ENCODE measurements around the gene RPTOR.

DNA sequence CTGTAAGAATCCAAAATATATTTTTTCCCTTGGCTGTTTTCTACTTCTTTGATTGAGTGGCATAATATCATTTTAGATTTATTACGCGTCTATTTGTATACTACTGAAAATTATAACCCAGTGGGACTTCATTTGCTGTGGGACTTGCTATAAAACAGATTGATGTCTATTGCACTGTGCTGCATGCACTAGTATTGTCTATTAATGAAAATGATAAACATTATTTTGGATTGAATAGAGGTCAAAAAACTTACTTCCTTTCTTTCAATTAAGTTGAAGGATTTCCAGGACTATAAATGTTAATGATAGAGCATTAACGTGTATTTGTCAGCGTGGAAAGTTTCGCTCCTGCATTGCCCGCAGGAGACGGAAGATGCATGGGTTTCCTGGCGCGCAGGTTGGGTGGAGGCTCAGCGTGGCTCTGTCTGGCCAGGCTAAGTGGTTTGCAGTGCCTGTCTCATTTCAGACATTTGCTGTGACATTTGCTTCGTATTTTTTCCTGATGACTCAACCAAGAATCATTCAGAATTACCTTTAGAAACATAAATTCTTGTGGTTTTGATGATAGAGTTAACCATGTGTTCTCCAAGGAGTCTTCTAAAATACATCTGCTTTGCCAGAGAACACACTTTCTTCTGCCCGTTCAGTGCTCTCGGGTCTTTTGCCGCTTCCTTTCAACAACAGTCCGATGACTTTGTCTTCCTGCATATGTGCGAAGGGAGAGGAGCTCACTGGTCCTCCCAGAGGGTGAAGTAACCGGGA, 216.7 kb downstream of the RPTOR start:
- TF ChIP-seq ZNF175 (tag by site-specific recombination; IDR thresholded peaks at IDR 0.05): no peak
- TF ChIP-seq, protein P1, sequence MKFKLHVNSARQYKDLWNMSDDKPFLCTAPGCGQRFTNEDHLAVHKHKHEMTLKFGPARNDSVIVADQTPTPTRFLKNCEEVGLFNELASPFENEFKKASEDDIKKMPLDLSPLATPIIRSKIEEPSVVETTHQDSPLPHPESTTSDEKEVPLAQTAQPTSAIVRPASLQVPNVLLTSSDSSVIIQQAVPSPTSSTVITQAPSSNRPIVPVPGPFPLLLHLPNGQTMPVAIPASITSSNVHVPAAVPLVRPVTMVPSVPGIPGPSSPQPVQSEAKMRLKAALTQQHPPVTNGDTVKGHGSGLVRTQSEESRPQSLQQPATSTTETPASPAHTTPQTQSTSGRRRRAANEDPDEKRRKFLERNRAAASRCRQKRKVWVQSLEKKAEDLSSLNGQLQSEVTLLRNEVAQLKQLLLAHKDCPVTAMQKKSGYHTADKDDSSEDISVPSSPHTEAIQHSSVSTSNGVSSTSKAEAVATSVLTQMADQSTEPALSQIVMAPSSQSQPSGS (tag by site-specific recombination; IDR thresholded peaks at IDR 0.05; ENCODE audit: low read depth): no peak
- TF ChIP-seq, protein P2, sequence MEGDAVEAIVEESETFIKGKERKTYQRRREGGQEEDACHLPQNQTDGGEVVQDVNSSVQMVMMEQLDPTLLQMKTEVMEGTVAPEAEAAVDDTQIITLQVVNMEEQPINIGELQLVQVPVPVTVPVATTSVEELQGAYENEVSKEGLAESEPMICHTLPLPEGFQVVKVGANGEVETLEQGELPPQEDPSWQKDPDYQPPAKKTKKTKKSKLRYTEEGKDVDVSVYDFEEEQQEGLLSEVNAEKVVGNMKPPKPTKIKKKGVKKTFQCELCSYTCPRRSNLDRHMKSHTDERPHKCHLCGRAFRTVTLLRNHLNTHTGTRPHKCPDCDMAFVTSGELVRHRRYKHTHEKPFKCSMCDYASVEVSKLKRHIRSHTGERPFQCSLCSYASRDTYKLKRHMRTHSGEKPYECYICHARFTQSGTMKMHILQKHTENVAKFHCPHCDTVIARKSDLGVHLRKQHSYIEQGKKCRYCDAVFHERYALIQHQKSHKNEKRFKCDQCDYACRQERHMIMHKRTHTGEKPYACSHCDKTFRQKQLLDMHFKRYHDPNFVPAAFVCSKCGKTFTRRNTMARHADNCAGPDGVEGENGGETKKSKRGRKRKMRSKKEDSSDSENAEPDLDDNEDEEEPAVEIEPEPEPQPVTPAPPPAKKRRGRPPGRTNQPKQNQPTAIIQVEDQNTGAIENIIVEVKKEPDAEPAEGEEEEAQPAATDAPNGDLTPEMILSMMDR (tag by site-specific recombination; IDR thresholded peaks at IDR 0.05): no peak
- TF ChIP-seq, protein P3, sequence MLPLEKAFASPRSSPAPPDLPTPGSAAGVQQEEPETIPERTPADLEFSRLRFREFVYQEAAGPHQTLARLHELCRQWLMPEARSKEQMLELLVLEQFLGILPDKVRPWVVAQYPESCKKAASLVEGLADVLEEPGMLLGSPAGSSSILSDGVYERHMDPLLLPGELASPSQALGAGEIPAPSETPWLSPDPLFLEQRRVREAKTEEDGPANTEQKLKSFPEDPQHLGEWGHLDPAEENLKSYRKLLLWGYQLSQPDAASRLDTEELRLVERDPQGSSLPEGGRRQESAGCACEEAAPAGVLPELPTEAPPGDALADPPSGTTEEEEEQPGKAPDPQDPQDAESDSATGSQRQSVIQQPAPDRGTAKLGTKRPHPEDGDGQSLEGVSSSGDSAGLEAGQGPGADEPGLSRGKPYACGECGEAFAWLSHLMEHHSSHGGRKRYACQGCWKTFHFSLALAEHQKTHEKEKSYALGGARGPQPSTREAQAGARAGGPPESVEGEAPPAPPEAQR (tag by site-specific recombination; IDR thresholded peaks at IDR 0.05): no peak
- no peak for TF ChIP-seq BCL11A (tag by site-specific recombination; IDR thresholded peaks at IDR 0.05; ENCODE audit: low read depth)
- TF ChIP-seq ZNF23 (tag by site-specific recombination; IDR thresholded peaks at IDR 0.05; ENCODE audit: borderline replicate concordance): no peak
- no peak for TF ChIP-seq ZNF416 (tag by site-specific recombination; IDR thresholded peaks at IDR 0.05)
- no peak for TF ChIP-seq ZXDB (tag by site-specific recombination; IDR thresholded peaks at IDR 0.05)
